Calu3 (cell line): ENCODE data around the gene SIAH3. TPM values are rescaled to one million over a fixed set of nuclear protein-coding genes. Genes with fewer than 3 reads are reported as not detected.

ENCODE experiments used
- BruUV-seq: library from RNA; stranded (reverse); fragments of 400-500 nt; replicated peaks from 2 replicates; lab custom pipeline; 2021; lab: Mats Ljungman, UMichigan
- CTCF ChIA-PET: fragments of 300-600 bp; sonication (Branson Sonifier 250); formaldehyde crosslinking; loops from one replicate; lab custom pipeline; 2022; ENCODE audit warnings: antibody characterized with exemption; lab: Charles Lee
- DNase-seq: peaks from one replicate; pipeline ENCODE4 v3.0.0; 2022
- H3K27ac Mint-ChIP-seq: one replicate; pipeline ENCODE4 v1.8.0; 2022; ENCODE audit warnings: mixed read lengths; ENCODE audit not compliant: unreplicated experiment
- H3K27me3 Mint-ChIP-seq: one replicate; pipeline ENCODE4 v1.8.0; 2022; ENCODE audit warnings: mixed read lengths; ENCODE audit not compliant: unreplicated experiment
- H3K36me3 Mint-ChIP-seq: one replicate; pipeline ENCODE4 v1.8.0; 2022; ENCODE audit warnings: mild to moderate bottlenecking, moderate library complexity, mixed read lengths; ENCODE audit not compliant: insufficient read depth, unreplicated experiment
- H3K4me1 Mint-ChIP-seq: one replicate; pipeline ENCODE4 v1.8.0; 2022; ENCODE audit warnings: mild to moderate bottlenecking, low read depth, mixed read lengths; ENCODE audit not compliant: unreplicated experiment
- H3K4me3 Mint-ChIP-seq: one replicate; pipeline ENCODE4 v1.8.0; 2022; ENCODE audit warnings: mild to moderate bottlenecking, low read depth, moderate library complexity, mixed read lengths; ENCODE audit not compliant: unreplicated experiment
- H3K9me3 Mint-ChIP-seq: one replicate; pipeline ENCODE4 v1.8.0; 2022; ENCODE audit warnings: low read depth, mixed read lengths; ENCODE audit not compliant: unreplicated experiment
- CTCF ChIP-seq: fragments of 200-600 bp; IDR thresholded peaks from one replicate; pipeline ENCODE4 v1.8.0; 2022; ENCODE audit warnings: antibody characterized with exemption; ENCODE audit not compliant: unreplicated experiment
- intact Hi-C: fragments of 100-400 bp; cut with micrococcal nuclease; formaldehyde crosslinking; loops from one replicate; pipeline ENCODE4 v1.10.0; 2022; ENCODE audit not compliant: unreplicated experiment
- total RNA-seq: library from RNA; stranded (reverse); gene quantifications from 2 replicates; pipeline ENCODE4 v1.2.3, GENCODE V29; 2022

Gene SIAH3
- total RNA-seq, 1 experiment from 2014 or later: not detected

DNA sequence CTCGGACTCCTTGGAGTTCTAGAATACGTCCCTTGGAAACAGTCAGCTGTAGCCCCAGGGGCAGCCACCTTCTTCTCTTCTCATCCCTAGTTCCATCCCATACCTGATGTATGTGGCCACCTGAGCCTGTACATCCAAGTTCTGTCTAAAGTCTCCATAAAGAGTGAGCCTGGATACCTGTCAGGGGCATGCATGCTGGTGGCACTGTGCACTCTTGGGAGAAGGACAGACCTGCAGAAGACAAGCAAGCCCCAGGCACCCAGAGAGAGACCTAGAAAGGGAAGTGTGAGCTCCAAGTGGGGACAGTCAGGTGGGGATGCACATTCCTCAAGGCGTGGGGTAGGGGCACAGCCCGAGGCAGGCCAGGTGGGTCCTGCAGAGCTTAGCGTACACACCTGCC lies 21.4 kb downstream of the SIAH3 start:
- BruUV-seq: no TSS peak
- Mint-ChIP-seq H3K27me3 (no peaks in the 10 kb centered on the region), H3K4me3 (no peak overlapping the region), H3K27ac (no peak overlapping the region), H3K9me3 (no peaks in the 10 kb centered on the region), H3K36me3 (no peaks in the 10 kb centered on the region), H3K4me1 (no peaks in the 10 kb centered on the region)
- TF ChIP-seq CTCF: no peak
- intact Hi-C loops: no loop called here
- CTCF ChIA-PET: no interaction called here
- DNase-seq: no peak

- CTCF ChIA-PET: no interaction called here
- no TSS peak for BruUV-seq
- no peak overlapping the region for H3K27ac Mint-ChIP-seq
Observed at GRCh38 chr13:45828256-45828968, 23.1 kb downstream of the SIAH3 start.

GRCh38 chr13:45827318-45827717 lies 24.2 kb downstream of the SIAH3 start:
- Mint-ChIP-seq H3K4me1 (no peaks in the 10 kb centered on the region), H3K36me3 (no peaks in the 10 kb centered on the region), H3K27me3 (no peaks in the 10 kb centered on the region), H3K9me3 (no peaks in the 10 kb centered on the region), H3K4me3 (no peak overlapping the region), H3K27ac (no peak overlapping the region)
- BruUV-seq: no TSS peak
- intact Hi-C loops: no loop called here
- no peak for DNase-seq
- CTCF ChIA-PET: no interaction called here
- TF ChIP-seq CTCF: no peak

More at GRCh38 chr13:45828256-45828968, 23.1 kb downstream of the SIAH3 start:
- Mint-ChIP-seq H3K4me1 (no peaks in the 10 kb centered on the region), H3K9me3 (no peaks in the 10 kb centered on the region), H3K4me3 (no peak overlapping the region), H3K36me3 (no peaks in the 10 kb centered on the region), H3K27me3 (no peaks in the 10 kb centered on the region)
- TF ChIP-seq CTCF: no peak
- intact Hi-C loops: no loop called here
- DNase-seq: no peak

- H3K27me3 Mint-ChIP-seq: no peaks in the 10 kb centered on the region
- CTCF ChIA-PET: no interaction called here
- no peaks in the 10 kb centered on the region for H3K9me3 Mint-ChIP-seq
- H3K4me3 Mint-ChIP-seq: no peak overlapping the region
- H3K4me1 Mint-ChIP-seq: no peaks in the 10 kb centered on the region
- no peak overlapping the region for H3K27ac Mint-ChIP-seq
- no peak for TF ChIP-seq CTCF
- intact Hi-C loops: no loop called here
- H3K36me3 Mint-ChIP-seq: no peaks in the 10 kb centered on the region
- no peak for DNase-seq
- BruUV-seq: no TSS peak
Observed at GRCh38 chr13:45826731-45827130, 24.8 kb downstream of the SIAH3 start.
